Ectodermal cell (in vitro differentiated cells): ENCODE data around the gene STX16.

Source experiments
- H3K27ac ChIP-seq: 2 replicates; pipeline ENCODE4 v1.7.0; 2013; ENCODE audit warnings: mild to moderate bottlenecking, low read depth, low read length; ENCODE audit not compliant: insufficient read depth, poor library complexity, severe bottlenecking
- H3K27me3 ChIP-seq: 2 replicates; pipeline ENCODE4 v1.7.0; 2013; ENCODE audit warnings: mild to moderate bottlenecking, low read length; ENCODE audit not compliant: insufficient read depth, control insufficient read depth, poor library complexity, severe bottlenecking
- H3K36me3 ChIP-seq: one replicate; pipeline ENCODE4 v1.7.0; 2013; ENCODE audit warnings: low read length; ENCODE audit not compliant: control insufficient read depth, insufficient read depth
- H3K4me1 ChIP-seq: one replicate; pipeline ENCODE4 v1.7.0; 2013; ENCODE audit warnings: low read length; ENCODE audit not compliant: control insufficient read depth, insufficient read depth
- H3K4me3 ChIP-seq: 2 replicates; pipeline ENCODE4 v1.7.0; 2013; ENCODE audit warnings: low read depth, low read length, control low read depth; ENCODE audit not compliant: insufficient read depth
- H3K9me3 ChIP-seq: 2 replicates; pipeline ENCODE4 v1.7.0; 2013; ENCODE audit warnings: mild to moderate bottlenecking, low read length, moderate library complexity; ENCODE audit not compliant: control insufficient read depth
- WGBS, 2 experiments: methylation state at CpG; one replicate each; pipeline ENCODE4 v1.1.7; 2013; ENCODE audit warnings: missing lambda C conversion rate in 2 of 2; 5-methylcytosine and 5-hydroxymethylcytosine counted together

STX16 gene

GRCh38 chr20:58610071-58610800, 40.8 kb upstream of the STX16 start:
- no peaks in the 10 kb centered on the region for H3K4me1 ChIP-seq
- no peaks in the 10 kb centered on the region for H3K36me3 ChIP-seq
- no peaks in the 10 kb centered on the region for H3K9me3 ChIP-seq
- H3K27me3 ChIP-seq = no peaks in the 10 kb centered on the region
- 91% methylated on average over 19 of the region's 19 CpGs for WGBS, 2 experiments
- H3K4me3 ChIP-seq = no peak overlapping the region
- H3K27ac ChIP-seq = no peak overlapping the region

- Histone ChIP-seq H3K9me3 (no peaks in the 10 kb centered on the region), H3K36me3 (no peaks in the 10 kb centered on the region), H3K4me3 (no peak overlapping the region), H3K27ac (no peak overlapping the region), H3K27me3 (no peaks in the 10 kb centered on the region), H3K4me1 (no peaks in the 10 kb centered on the region)
- 92 to 93% methylated on average over 10 of the region's 10 CpGs for WGBS, 2 experiments
Measured at GRCh38 chr20:58610811-58611210, 40.3 kb upstream of the STX16 start.

GRCh38 chr20:58611236-58612030, 39.6 kb upstream of the STX16 start:
- no peaks in the 10 kb centered on the region for H3K9me3 ChIP-seq
- H3K4me1 ChIP-seq = no peaks in the 10 kb centered on the region
- no peaks in the 10 kb centered on the region for H3K27me3 ChIP-seq
- no peaks in the 10 kb centered on the region for H3K36me3 ChIP-seq
- no peak overlapping the region for H3K27ac ChIP-seq
- WGBS, 2 experiments = 90 to 91% methylated on average over 10 of the region's 10 CpGs
- no peak overlapping the region for H3K4me3 ChIP-seq

- Histone ChIP-seq H3K9me3 (no peaks in the 10 kb centered on the region), H3K4me3 (no peak overlapping the region), H3K36me3 (no peaks in the 10 kb centered on the region), H3K27ac (no peak overlapping the region), H3K27me3 (no peaks in the 10 kb centered on the region), H3K4me1 (no peaks in the 10 kb centered on the region)
- 89 to 90% methylated on average over 14 of the region's 14 CpGs for WGBS, 2 experiments
Measured at GRCh38 chr20:58612121-58612691, 38.9 kb upstream of the STX16 start.

GRCh38 chr20:58613061-58613854, 37.8 kb upstream of the STX16 start:
- Histone ChIP-seq H3K27me3 (no peaks in the 10 kb centered on the region), H3K4me1 (no peaks in the 10 kb centered on the region), H3K9me3 (no peaks in the 10 kb centered on the region), H3K4me3 (no peak overlapping the region), H3K27ac (no peak overlapping the region), H3K36me3 (no peaks in the 10 kb centered on the region)
- WGBS, 2 experiments = 95 to 96% methylated on average over 17 of the region's 17 CpGs

- Histone ChIP-seq H3K4me3 (no peak overlapping the region), H3K27ac (no peak overlapping the region), H3K36me3 (no peaks in the 10 kb centered on the region), H3K9me3 (no peaks in the 10 kb centered on the region), H3K4me1 (peaks cover 3% of the 10 kb centered on the region), H3K27me3 (no peaks in the 10 kb centered on the region)
- 91 to 93% methylated on average over 14 of the region's 14 CpGs for WGBS, 2 experiments
Measured at GRCh38 chr20:58614366-58614765, 36.7 kb upstream of the STX16 start.

- Histone ChIP-seq H3K27me3 (no peaks in the 10 kb centered on the region), H3K36me3 (no peaks in the 10 kb centered on the region), H3K9me3 (no peaks in the 10 kb centered on the region), H3K4me3 (no peak overlapping the region), H3K27ac (no peak overlapping the region), H3K4me1 (peaks cover 4% of the 10 kb centered on the region)
- 94% methylated on average over 22 of the region's 22 CpGs for WGBS, 2 experiments
Measured at GRCh38 chr20:58614984-58615760, 35.9 kb upstream of the STX16 start.

GRCh38 chr20:58616411-58616810, 34.7 kb upstream of the STX16 start:
- Histone ChIP-seq H3K36me3 (no peaks in the 10 kb centered on the region), H3K9me3 (no peaks in the 10 kb centered on the region), H3K27ac (no peak overlapping the region), H3K4me1 (peaks cover 4% of the 10 kb centered on the region), H3K27me3 (no peaks in the 10 kb centered on the region), H3K4me3 (no peak overlapping the region)
- WGBS, 2 experiments = 91 to 95% methylated on average over 7 of the region's 7 CpGs

GRCh38 chr20:58617158-58617557, 33.9 kb upstream of the STX16 start:
- peaks cover 4% of the 10 kb centered on the region for H3K4me1 ChIP-seq
- H3K27ac ChIP-seq = no peak overlapping the region
- no peaks in the 10 kb centered on the region for H3K27me3 ChIP-seq
- no peaks in the 10 kb centered on the region for H3K9me3 ChIP-seq
- no peaks in the 10 kb centered on the region for H3K36me3 ChIP-seq
- H3K4me3 ChIP-seq = no peak overlapping the region
- 90 to 98% methylated on average over 5 of the region's 5 CpGs for WGBS, 2 experiments
